CD14-positive monocyte (primary cell): ENCODE results near the gene PLXNA4. TPM values are rescaled to one million over a fixed set of nuclear protein-coding genes. Genes with fewer than 3 reads are reported as not detected.

ENCODE experiments used
- DNase-seq, 3 donors: peaks; one replicate each; pipeline ENCODE4 v3.0.0-alpha.2; 2011 to 2022
- H2AFZ ChIP-seq: 2 replicates; pipeline ENCODE4 v1.6.0; 2012; ENCODE audit warnings: mild to moderate bottlenecking, low read depth, low read length, inconsistent platforms; ENCODE audit not compliant: insufficient read depth, poor library complexity, severe bottlenecking
- H3K27ac ChIP-seq, 2 donors: 1 replicate in 1 of 2; 2 replicates in 1 of 2; pipeline ENCODE4 v1.5.1; 2012 to 2013; ENCODE audit warnings: low read length in 2 of 2, control low read depth in 1 of 2, inconsistent platforms in 1 of 2, low read depth in 1 of 2, mild to moderate bottlenecking in 1 of 2
- H3K27me3 ChIP-seq, 2 donors: one replicate each; pipeline versions ENCODE4 v1.6.0 to v1.6.1; 2011 to 2013; ENCODE audit warnings: low read length in 2 of 2; ENCODE audit not compliant: control insufficient read depth in 2 of 2, insufficient read depth in 2 of 2
- H3K36me3 ChIP-seq, 2 donors: replicated peaks in 1 of 2; 1 replicate in 1 of 2; 2 replicates in 1 of 2; pipeline versions ENCODE4 v1.5.1 to v1.6.1; 2012 to 2013; ENCODE audit warnings: low read length in 2 of 2, control low read depth in 1 of 2, inconsistent platforms in 1 of 2, mild to moderate bottlenecking in 1 of 2; ENCODE audit not compliant: insufficient read depth in 2 of 2, control insufficient read depth in 1 of 2
- H3K4me1 ChIP-seq, 2 donors: 1 replicate in 1 of 2; 2 replicates in 1 of 2; pipeline versions ENCODE4 v1.5.1 to v1.6.1; 2012 to 2013; ENCODE audit warnings: low read length in 2 of 2, control low read depth in 1 of 2, inconsistent platforms in 1 of 2, mild to moderate bottlenecking in 1 of 2, moderate library complexity in 1 of 2; ENCODE audit not compliant: insufficient read depth in 2 of 2, control insufficient read depth in 1 of 2
- H3K4me2 ChIP-seq: replicated peaks from 2 replicates; pipeline ENCODE3; 2012; ENCODE audit warnings: low read length, moderate library complexity, mild to moderate bottlenecking; ENCODE audit not compliant: poor library complexity, severe bottlenecking; ENCODE audit errors: extremely low read depth
- H3K4me3 ChIP-seq, 3 experiments: fragments of 200-600 bp in 1 of 3; sonication (generic) in 1 of 3; replicated peaks in 1 of 3; 1 replicate in 2 of 3; 2 replicates in 1 of 3; pipeline ENCODE4 v1.5.1; 2011 to 2013; ENCODE audit warnings: low read length in 3 of 3, mild to moderate bottlenecking in 3 of 3, control low read depth in 2 of 3, low read depth in 2 of 3, inconsistent platforms in 1 of 3, moderate library complexity in 1 of 3
- H3K79me2 ChIP-seq: 2 replicates; pipeline ENCODE4 v1.6.0; 2012; ENCODE audit warnings: mild to moderate bottlenecking, control low read depth, inconsistent platforms, low read length, moderate library complexity; ENCODE audit not compliant: insufficient read depth
- H3K9ac ChIP-seq: 2 replicates; pipeline ENCODE4 v1.6.0; 2017; ENCODE audit warnings: low read length, mild to moderate bottlenecking; ENCODE audit not compliant: insufficient read depth, poor library complexity, severe bottlenecking
- H3K9me3 ChIP-seq, 2 donors: replicated peaks in 1 of 2; 1 replicate in 1 of 2; 2 replicates in 1 of 2; pipeline versions ENCODE4 v1.5.1 to v1.6.1; 2012 to 2013; ENCODE audit warnings: low read length in 2 of 2, control low read depth in 1 of 2; ENCODE audit not compliant: control insufficient read depth in 1 of 2, insufficient read depth in 1 of 2
- H4K20me1 ChIP-seq: 2 replicates; pipeline ENCODE4 v1.6.0; 2012; ENCODE audit warnings: mild to moderate bottlenecking, low read length, control low read depth, moderate library complexity; ENCODE audit not compliant: insufficient read depth
- H3K27ac Mint-ChIP-seq, 7 donors: one replicate each; pipeline ENCODE4 v1.8.0; 2020; ENCODE audit warnings: mild to moderate bottlenecking in 7 of 7, mixed read lengths in 7 of 7, moderate library complexity in 6 of 7, inconsistent platforms in 2 of 7
- H3K27me3 Mint-ChIP-seq, 3 donors: one replicate each; pipeline ENCODE4 v1.8.0; 2021 to 2022; ENCODE audit warnings: low read depth in 3 of 3, mild to moderate bottlenecking in 3 of 3, mixed read lengths in 3 of 3, moderate library complexity in 3 of 3, inconsistent platforms in 1 of 3
- H3K36me3 Mint-ChIP-seq, 2 donors: one replicate each; pipeline ENCODE4 v1.8.0; 2020; ENCODE audit warnings: mixed read lengths in 2 of 2, inconsistent platforms in 1 of 2, mild to moderate bottlenecking in 1 of 2
- H3K4me1 Mint-ChIP-seq: one replicate; pipeline ENCODE4 v1.8.0; 2020; ENCODE audit warnings: mild to moderate bottlenecking, mixed read lengths
- H3K4me3 Mint-ChIP-seq, 2 donors: one replicate each; pipeline ENCODE4 v1.8.0; 2020; ENCODE audit warnings: mild to moderate bottlenecking in 2 of 2, mixed read lengths in 2 of 2, moderate library complexity in 1 of 2
- H3K9me3 Mint-ChIP-seq, 7 donors: one replicate each; pipeline ENCODE4 v1.8.0; 2020 to 2022; ENCODE audit warnings: mixed read lengths in 7 of 7, mild to moderate bottlenecking in 6 of 7, moderate library complexity in 6 of 7, inconsistent platforms in 2 of 7
- CTCF ChIP-seq: fragments of 200-600 bp; IDR thresholded peaks from one replicate; pipeline ENCODE4 v1.8.0; 2022; ENCODE audit warnings: antibody characterized with exemption, mild to moderate bottlenecking
- WGBS: methylation state at CpG from one replicate; pipeline ENCODE4 v1.1.5; 2013; ENCODE audit warnings: missing lambda C conversion rate; ENCODE audit not compliant: insufficient coverage; 5-methylcytosine and 5-hydroxymethylcytosine counted together
- intact Hi-C, 2 donors: fragments of 100-400 bp; cut with micrococcal nuclease; formaldehyde crosslinking; loops; one replicate each; pipeline versions ENCODE4 v1.15.0 to v1.15.1; 2023
- polyA plus RNA-seq, 3 donors: library from polyadenylated mRNA; depleted of rRNA in 1 of 3; unstranded in 2 of 3; stranded (reverse) in 1 of 3; fragments of 300-500 nt in 2 of 3; fragments of >200 nt in 1 of 3; fragmentation: Illumina TruSeq in 2 of 3; gene quantifications; 1 replicate in 2 of 3; 2 replicates in 1 of 3; pipeline ENCODE4 v1.2.3, GENCODE V29; 2012 to 2021

The PLXNA4 gene
- polyA plus RNA-seq, 3 donors = not detected

GRCh38 chr7:132076301-132077035 lies 499.8 kb downstream of the PLXNA4 start:
- H3K27ac Mint-ChIP-seq = no peak overlapping the region
- 70% methylated on average over 13 of the region's 13 CpGs for WGBS
- H3K4me3 Mint-ChIP-seq = no peak overlapping the region
- Histone ChIP-seq H3K4me3 (no peak overlapping the region), H3K27ac (no peak overlapping the region), H3K36me3 (no peaks in the 10 kb centered on the region), H2AFZ (no peak overlapping the region), H3K9me3 (no peaks in the 10 kb centered on the region), H4K20me1 (no peaks in the 10 kb centered on the region), H3K79me2 (no peaks in the 10 kb centered on the region), H3K4me1 (no peaks in the 10 kb centered on the region), H3K27me3 (no peaks in the 10 kb centered on the region), H3K4me2 (no peak overlapping the region), H3K9ac (no peak overlapping the region)
- peaks cover 0 to 4% (median 0%) of the 10 kb centered on the region in 7 donors for H3K9me3 Mint-ChIP-seq
- intact Hi-C loops = no loop called here
- peaks cover 0 to 18% (median 2%) of the 10 kb centered on the region in 3 donors for H3K27me3 Mint-ChIP-seq
- TF ChIP-seq CTCF = no peak
- H3K4me1 Mint-ChIP-seq = no peaks in the 10 kb centered on the region
- H3K36me3 Mint-ChIP-seq = no peaks in the 10 kb centered on the region
- no peak for DNase-seq

DNA sequence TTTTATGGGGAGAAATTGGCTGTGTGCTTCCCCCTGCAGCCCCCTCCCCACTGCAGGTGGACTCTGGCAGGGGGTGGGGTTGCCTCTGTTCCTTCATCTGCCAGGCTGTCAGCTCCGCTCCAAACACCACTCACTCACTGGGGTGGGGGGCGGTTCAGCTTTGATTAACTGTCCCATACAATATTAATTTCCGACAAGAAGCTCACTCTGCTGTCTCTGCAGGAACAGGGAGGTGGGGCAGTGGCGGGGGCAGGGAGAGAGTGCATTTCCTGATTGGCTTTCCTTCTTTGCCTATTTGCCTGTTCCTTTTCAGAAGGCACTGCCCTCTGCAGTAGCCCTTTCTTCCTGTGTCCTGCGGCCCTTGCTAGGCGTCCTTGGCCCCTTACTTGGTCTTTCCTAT lies 500.8 kb downstream of the PLXNA4 start:
- H2AFZ ChIP-seq = no peak overlapping the region

More for the DNA sequence above, 500.8 kb downstream of the PLXNA4 start:
- intact Hi-C loops = no loop called here
- no peak overlapping the region for H3K4me3 ChIP-seq
- no peak for DNase-seq
- no peak overlapping the region for H3K9ac ChIP-seq
- no peaks in the 10 kb centered on the region for H4K20me1 ChIP-seq
- H3K4me3 Mint-ChIP-seq = no peak overlapping the region
- peaks cover 0 to 4% (median 0%) of the 10 kb centered on the region in 7 donors for H3K9me3 Mint-ChIP-seq
- H3K36me3 Mint-ChIP-seq = no peaks in the 10 kb centered on the region
- H3K79me2 ChIP-seq = no peaks in the 10 kb centered on the region
- H3K27me3 Mint-ChIP-seq = peaks cover 0 to 17% (median 2%) of the 10 kb centered on the region in 3 donors
- H3K4me2 ChIP-seq = no peak overlapping the region
- no peak for TF ChIP-seq CTCF
- no peaks in the 10 kb centered on the region for H3K36me3 ChIP-seq
- H3K27me3 ChIP-seq = no peaks in the 10 kb centered on the region
- H3K27ac Mint-ChIP-seq = peak overlapping the region in 1 of 7 donors; percentile 51
- no peaks in the 10 kb centered on the region for H3K9me3 ChIP-seq
- H3K4me1 ChIP-seq = no peaks in the 10 kb centered on the region
- no peak overlapping the region for H3K27ac ChIP-seq
- no peaks in the 10 kb centered on the region for H3K4me1 Mint-ChIP-seq
- 17% methylated on average over 2 of the region's 6 CpGs for WGBS
